ACC112 (cell line): Measurements from ENCODE around the gene ALS2CL.

Experiments used
- H2AFZ ChIP-seq: fragments of 200-600 bp; sonication (generic); one replicate; pipeline ENCODE4 v1.6.0; 2017; ENCODE audit warnings: antibody characterized with exemption, low read length; ENCODE audit not compliant: unreplicated experiment
- H3K27ac ChIP-seq: fragments of 200-600 bp; sonication (generic); 2 replicates; pipeline ENCODE4 v1.5.1; 2014; ENCODE audit warnings: low read depth, mild to moderate bottlenecking, antibody characterized with exemption, low read length, moderate library complexity
- H3K27me3 ChIP-seq: fragments of 200-600 bp; sonication (generic); 2 replicates; pipeline ENCODE4 v1.6.1; 2014; ENCODE audit warnings: mild to moderate bottlenecking, antibody characterized with exemption, low read length, moderate library complexity, mixed read lengths; ENCODE audit not compliant: insufficient read depth
- H3K36me3 ChIP-seq: fragments of 200-600 bp; sonication (generic); 2 replicates; pipeline ENCODE4 v1.6.1; 2016; ENCODE audit warnings: mild to moderate bottlenecking, antibody characterized with exemption, low read length, moderate library complexity, mixed read lengths; ENCODE audit not compliant: insufficient read depth
- H3K4me1 ChIP-seq: fragments of 200-600 bp; sonication (generic); one replicate; pipeline ENCODE4 v1.6.1; 2016; ENCODE audit warnings: low read length, mixed read lengths; ENCODE audit not compliant: insufficient read depth, unreplicated experiment, control insufficient read depth
- H3K4me3 ChIP-seq: fragments of 200-600 bp; sonication (generic); 2 replicates; pipeline ENCODE4 v1.5.1; 2014; ENCODE audit warnings: mild to moderate bottlenecking, low read depth, low read length
- H3K79me2 ChIP-seq: fragments of 200-600 bp; sonication (generic); one replicate; pipeline ENCODE4 v1.6.0; 2016; ENCODE audit warnings: low read length; ENCODE audit not compliant: control insufficient read depth, unreplicated experiment, insufficient read depth

Gene ALS2CL

GRCh38 chr3:46668116-46668515 is 25.4 kb downstream of the ALS2CL start:
- no peak overlapping the region for H3K27ac ChIP-seq
- no peak overlapping the region for H3K4me3 ChIP-seq
- no peaks in the 10 kb centered on the region for H3K79me2 ChIP-seq
- H3K36me3 ChIP-seq: no peaks in the 10 kb centered on the region
- no peaks in the 10 kb centered on the region for H3K27me3 ChIP-seq
- peaks cover 5% of the 10 kb centered on the region for H3K4me1 ChIP-seq
- no peak overlapping the region for H2AFZ ChIP-seq

GRCh38 chr3:46667657-46668056 is 25.8 kb downstream of the ALS2CL start:
- no peak overlapping the region for H2AFZ ChIP-seq
- H3K36me3 ChIP-seq: no peaks in the 10 kb centered on the region
- H3K27ac ChIP-seq: no peak overlapping the region
- H3K27me3 ChIP-seq: no peaks in the 10 kb centered on the region
- no peak overlapping the region for H3K4me3 ChIP-seq
- peaks cover 10% of the 10 kb centered on the region for H3K4me1 ChIP-seq
- H3K79me2 ChIP-seq: no peaks in the 10 kb centered on the region

GRCh38 chr3:46667061-46667621 is 26.3 kb downstream of the ALS2CL start:
- Histone ChIP-seq H3K27ac (no peak overlapping the region), H2AFZ (no peak overlapping the region), H3K36me3 (no peaks in the 10 kb centered on the region), H3K4me3 (no peak overlapping the region), H3K4me1 (peaks cover 12% of the 10 kb centered on the region), H3K79me2 (no peaks in the 10 kb centered on the region), H3K27me3 (no peaks in the 10 kb centered on the region)

- Histone ChIP-seq H3K27me3 (no peaks in the 10 kb centered on the region), H3K27ac (no peak overlapping the region), H3K4me3 (no peak overlapping the region), H2AFZ (no peak overlapping the region), H3K79me2 (no peaks in the 10 kb centered on the region), H3K4me1 (peaks cover 12% of the 10 kb centered on the region), H3K36me3 (no peaks in the 10 kb centered on the region)
Measured at GRCh38 chr3:46666453-46666845, 27.0 kb downstream of the ALS2CL start.

GRCh38 chr3:46665763-46666452 is 27.6 kb downstream of the ALS2CL start:
- Histone ChIP-seq H3K36me3 (no peaks in the 10 kb centered on the region), H3K4me3 (no peak overlapping the region), H3K79me2 (no peaks in the 10 kb centered on the region), H3K27me3 (no peaks in the 10 kb centered on the region), H3K4me1 (peaks cover 12% of the 10 kb centered on the region), H3K27ac (no peak overlapping the region), H2AFZ (no peak overlapping the region)

GRCh38 chr3:46664971-46665762 is 28.3 kb downstream of the ALS2CL start:
- H3K36me3 ChIP-seq: no peaks in the 10 kb centered on the region
- no peaks in the 10 kb centered on the region for H3K27me3 ChIP-seq
- no peaks in the 10 kb centered on the region for H3K79me2 ChIP-seq
- H3K4me1 ChIP-seq: peaks cover 12% of the 10 kb centered on the region
- no peak overlapping the region for H3K4me3 ChIP-seq
- H3K27ac ChIP-seq: no peak overlapping the region
- no peak overlapping the region for H2AFZ ChIP-seq

GRCh38 chr3:46664188-46664970 is 29.1 kb downstream of the ALS2CL start:
- H3K4me3 ChIP-seq: no peak overlapping the region
- H3K27ac ChIP-seq: no peak overlapping the region
- no peaks in the 10 kb centered on the region for H3K36me3 ChIP-seq
- no peaks in the 10 kb centered on the region for H3K79me2 ChIP-seq
- H3K4me1 ChIP-seq: peaks cover 12% of the 10 kb centered on the region
- no peaks in the 10 kb centered on the region for H3K27me3 ChIP-seq
- H2AFZ ChIP-seq: no peak overlapping the region

GRCh38 chr3:46663591-46664135 is 29.8 kb downstream of the ALS2CL start:
- no peaks in the 10 kb centered on the region for H3K27me3 ChIP-seq
- no peak overlapping the region for H3K4me3 ChIP-seq
- peaks cover 12% of the 10 kb centered on the region for H3K4me1 ChIP-seq
- H3K79me2 ChIP-seq: no peaks in the 10 kb centered on the region
- no peak overlapping the region for H2AFZ ChIP-seq
- H3K27ac ChIP-seq: no peak overlapping the region
- H3K36me3 ChIP-seq: no peaks in the 10 kb centered on the region

- Histone ChIP-seq H3K4me3 (no peak overlapping the region), H3K27ac (no peak overlapping the region), H3K36me3 (no peaks in the 10 kb centered on the region), H2AFZ (no peak overlapping the region), H3K79me2 (no peaks in the 10 kb centered on the region), H3K4me1 (peaks cover 12% of the 10 kb centered on the region), H3K27me3 (no peaks in the 10 kb centered on the region)
Measured at GRCh38 chr3:46662771-46663551, 30.5 kb downstream of the ALS2CL start.
